Urinary bladder (tissue), 4 donors: ENCODE results near the gene DHRS1. TPM values are rescaled to one million over a fixed set of nuclear protein-coding genes. Genes with fewer than 3 reads are reported as not detected.
A peak's percentile ranks its signal among the peaks of the same experiment; 100 is the strongest.
"Not testable (repeated sequence)": the region's sequence is repeated elsewhere in the genome, so short reads cannot be mapped to it uniquely, and the experiment has no call there.

Experiments used
- DNase-seq: peaks from one replicate; pipeline ENCODE4 v3.0.0-alpha.2; 2015; ENCODE audit errors: extremely low spot score
- H3K27ac ChIP-seq: one replicate; pipeline ENCODE4 v1.5.1; 2013; ENCODE audit warnings: low read depth, mild to moderate bottlenecking, moderate library complexity
- H3K36me3 ChIP-seq: one replicate; pipeline ENCODE4 v1.6.1; 2013; ENCODE audit warnings: mild to moderate bottlenecking, moderate library complexity; ENCODE audit not compliant: insufficient read depth
- H3K4me1 ChIP-seq: one replicate; pipeline ENCODE4 v1.6.1; 2013; ENCODE audit warnings: mild to moderate bottlenecking, moderate library complexity; ENCODE audit not compliant: insufficient read depth
- H3K4me3 ChIP-seq: one replicate; pipeline ENCODE4 v1.5.1; 2013; ENCODE audit warnings: low read depth, low read length
- WGBS: extraction: QIAGEN DNeasy Blood & Tissue Kit; methylation state at CpG from one replicate; pipeline ENCODE4 v1.1.7; 2013; 5-methylcytosine and 5-hydroxymethylcytosine counted together
- polyA plus RNA-seq: library from polyadenylated mRNA; stranded (reverse); fragments of 200-250 nt; gene quantifications from one replicate; pipeline ENCODE4 v1.2.3, GENCODE V29; 2013
- total RNA-seq: library from RNA; depleted of rRNA; stranded (reverse); fragments of >200 nt; gene quantifications from one replicate; pipeline ENCODE4 v1.2.3, GENCODE V29; 2014
- donor health status: healthy with polysubstance abuse.
- donor health status: healthy.

Gene DHRS1
- total and polyA plus RNA-seq, 2 donors: 10.4 to 33.4 TPM

- no peak overlapping the region for H3K4me3 ChIP-seq
- DNase-seq: no peak
- H3K27ac ChIP-seq: no peak overlapping the region
- no peaks in the 10 kb centered on the region for H3K4me1 ChIP-seq
- H3K36me3 ChIP-seq: no peaks in the 10 kb centered on the region
- WGBS: 92% methylated on average over 12 of the region's 12 CpGs
Measured at GRCh38 chr14:24255931-24256711, 43.5 kb downstream of the DHRS1 start.

- DNase-seq: no peak
Measured at GRCh38 chr14:24255438-24255837, 44.1 kb downstream of the DHRS1 start.

GRCh38 chr14:24254630-24255392 lies 44.8 kb downstream of the DHRS1 start:
- Histone ChIP-seq H3K4me1 (no peaks in the 10 kb centered on the region), H3K4me3 (no peak overlapping the region), H3K36me3 (no peaks in the 10 kb centered on the region), H3K27ac (no peak overlapping the region)
- 90% methylated on average over 19 of the region's 19 CpGs for WGBS
- no peak for DNase-seq

More at GRCh38 chr14:24255438-24255837, 44.1 kb downstream of the DHRS1 start:
- Histone ChIP-seq H3K4me1 (no peaks in the 10 kb centered on the region), H3K36me3 (no peaks in the 10 kb centered on the region), H3K4me3 (no peak overlapping the region), H3K27ac (no peak overlapping the region)
- 81% methylated on average over 8 of the region's 8 CpGs for WGBS

- no peak for DNase-seq
- H3K4me1 ChIP-seq: no peaks in the 10 kb centered on the region
- 81% methylated on average over 7 of the region's 7 CpGs for WGBS
- H3K27ac ChIP-seq: no peak overlapping the region
- H3K4me3 ChIP-seq: no peak overlapping the region
- no peaks in the 10 kb centered on the region for H3K36me3 ChIP-seq
Measured at GRCh38 chr14:24253936-24254335, 45.6 kb downstream of the DHRS1 start.

GRCh38 chr14:24252289-24253124 lies 47.1 kb downstream of the DHRS1 start:
- DNase-seq: no peak
- Histone ChIP-seq H3K4me3 (no peak overlapping the region), H3K27ac (no peak overlapping the region), H3K4me1 (no peaks in the 10 kb centered on the region), H3K36me3 (no peaks in the 10 kb centered on the region)
- WGBS: 78% methylated on average over 11 of the region's 11 CpGs

- Histone ChIP-seq H3K4me3 (no peak overlapping the region), H3K27ac (no peak overlapping the region), H3K36me3 (no peaks in the 10 kb centered on the region), H3K4me1 (no peaks in the 10 kb centered on the region)
- DNase-seq: no peak
- WGBS: 80% methylated on average over 1 of the region's 1 CpG
Measured at GRCh38 chr14:24251880-24252288, 47.7 kb downstream of the DHRS1 start.

GRCh38 chr14:24250354-24250753 lies 49.2 kb downstream of the DHRS1 start:
- 56% methylated on average over 4 of the region's 4 CpGs for WGBS
- DNase-seq: no peak
- no peak overlapping the region for H3K4me3 ChIP-seq

GRCh38 chr14:24249230-24250021 lies 50.2 kb downstream of the DHRS1 start:
- H3K27ac ChIP-seq: no peak overlapping the region
- WGBS: 75% methylated on average over 13 of the region's 13 CpGs
- no peak for DNase-seq
- no peaks in the 10 kb centered on the region for H3K4me1 ChIP-seq
- H3K36me3 ChIP-seq: no peaks in the 10 kb centered on the region
- H3K4me3 ChIP-seq: no peak overlapping the region

More at GRCh38 chr14:24250354-24250753, 49.2 kb downstream of the DHRS1 start:
- no peaks in the 10 kb centered on the region for H3K4me1 ChIP-seq
- no peaks in the 10 kb centered on the region for H3K36me3 ChIP-seq
- no peak overlapping the region for H3K27ac ChIP-seq

GRCh38 chr14:24247422-24247821 lies 52.2 kb downstream of the DHRS1 start:
- WGBS: 72% methylated on average over 7 of the region's 7 CpGs
- Histone ChIP-seq H3K4me1 (no peaks in the 10 kb centered on the region), H3K4me3 (no peak overlapping the region), H3K36me3 (no peaks in the 10 kb centered on the region), H3K27ac (no peak overlapping the region)
- DNase-seq: no peak

- no peak for DNase-seq
- H3K27ac ChIP-seq: no peak overlapping the region
- H3K4me3 ChIP-seq: no peak overlapping the region
- WGBS: 90% methylated on average over 3 of the region's 3 CpGs
- no peaks in the 10 kb centered on the region for H3K4me1 ChIP-seq
- H3K36me3 ChIP-seq: no peaks in the 10 kb centered on the region
Measured at GRCh38 chr14:24246765-24247212, 52.8 kb downstream of the DHRS1 start.

- WGBS: 92% methylated on average over 11 of the region's 11 CpGs
- DNase-seq, H3K27ac ChIP-seq, H3K36me3 ChIP-seq, H3K4me3 ChIP-seq, H3K4me1 ChIP-seq: not testable (repeated sequence)
Measured at GRCh38 chr14:24245350-24245749, 54.2 kb downstream of the DHRS1 start.

GRCh38 chr14:24243336-24243836 lies 56.2 kb downstream of the DHRS1 start:
- DNase-seq: no peak
- peaks cover 3% of the 10 kb centered on the region for H3K36me3 ChIP-seq
- no peaks in the 10 kb centered on the region for H3K4me1 ChIP-seq
- 59% methylated on average over 10 of the region's 10 CpGs for WGBS
- H3K4me3 ChIP-seq: peak overlapping the region; percentile 71
- peak overlapping the region; percentile 87 for H3K27ac ChIP-seq
